A549 (cell line): ENCODE results near the gene PXK. TPM values are rescaled to one million over a fixed set of nuclear protein-coding genes. Genes with fewer than 3 reads are reported as not detected.
A peak's percentile ranks its signal among the peaks of the same experiment; 100 is the strongest.

Experiments
- ATAC-seq, 2 experiments: fragments of 200-7000 bp in 1 of 2; fragments of >200 bp in 1 of 2; cut with Nextera tagmentation in 1 of 2; cut with Tn5 transposase in 1 of 2; 3 replicates each; pipeline versions ENCODE4 v1.8.0 to v1.9.1; 2018 to 2020; ENCODE audit warnings: mild to moderate bottlenecking in 1 of 2, moderate library complexity in 1 of 2
- CTCF ChIA-PET: fragments of 300-600 bp; sonication (Branson Sonifier 250); formaldehyde crosslinking; extraction: SDS; loops from one replicate; lab custom pipeline; 2021; ENCODE audit warnings: antibody characterized with exemption, inconsistent platforms; lab: Yijun Ruan, JAX
- POLR2A ChIA-PET: fragments of 350-600 bp; formaldehyde crosslinking; extraction: SDS; loops from one replicate; lab custom pipeline; 2021; ENCODE audit warnings: antibody characterized with exemption, inconsistent platforms; lab: Yijun Ruan, JAX
- DNase-seq, 2 experiments: peaks; one replicate each; pipeline versions ENCODE4 v3.0.0 to v3.0.0-alpha.2; 2011 to 2016; ENCODE audit warnings: low read depth in 1 of 2, low spot score in 1 of 2
- FAIRE-seq: peaks from 2 replicates; lab custom pipeline; 2011; peaks lifted over from hg19 to GRCh38; lab: Jason Lieb, UNC
- H3K27ac ChIP-seq, 2 experiments: fragments of >200 bp; sonication (Bioruptor Twin); formaldehyde crosslinking; 3 replicates each; pipeline ENCODE4 v1.5.1; 2016 to 2017
- H3K4me1 ChIP-seq: fragments of >200 bp; sonication (Bioruptor Twin); formaldehyde crosslinking; 3 replicates; pipeline ENCODE4 v1.6.1; 2016
- H3K4me2 ChIP-seq: fragments of >200 bp; sonication (Bioruptor Twin); formaldehyde crosslinking; 3 replicates; pipeline ENCODE4 v1.6.1; 2016
- H3K4me3 ChIP-seq: fragments of >200 bp; sonication (Bioruptor Twin); formaldehyde crosslinking; 3 replicates; pipeline ENCODE4 v1.5.1; 2016
- H3K9me3 ChIP-seq: fragments of >200 bp; sonication (Bioruptor Twin); formaldehyde crosslinking; 3 replicates; pipeline ENCODE4 v1.6.1; 2016
- ATOH8 ChIP-seq: fragments of 250-450 bp; sonication (Bioruptor Pico); IDR thresholded peaks from 2 replicates; pipeline ENCODE4 v1.5.0; 2020; ENCODE audit warnings: low read depth, mild to moderate bottlenecking, moderate library complexity
- BHLHE40 ChIP-seq: IDR thresholded peaks from 2 replicates; pipeline ENCODE4 v1.6.1; 2012; ENCODE audit warnings: low read depth, low read length, inconsistent platforms
- CBX2 ChIP-seq: fragments of 200-600 bp; sonication (generic); IDR thresholded peaks from 2 replicates; pipeline ENCODE4 v1.6.1; 2016; ENCODE audit warnings: low read depth, mild to moderate bottlenecking, borderline replicate concordance
- CEBPB ChIP-seq, 2 experiments: fragments of >200 bp in 1 of 2; sonication (Bioruptor Twin) in 1 of 2; formaldehyde crosslinking in 1 of 2; IDR thresholded peaks; 2 replicates each; pipeline ENCODE4 v1.6.1; 2012 to 2016
- CHD2 ChIP-seq: fragments of 150-350 bp; IDR thresholded peaks from 2 replicates; pipeline ENCODE4 v1.6.1; 2014; ENCODE audit warnings: low read length; ENCODE audit not compliant: partially characterized antibody
- ELK1 ChIP-seq: fragments of 150-350 bp; IDR thresholded peaks from 2 replicates; pipeline ENCODE4 v1.6.1; 2014; ENCODE audit warnings: low read depth, mild to moderate bottlenecking, low read length
- ESRRA ChIP-seq: fragments of 150-350 bp; IDR thresholded peaks from 2 replicates; pipeline ENCODE4 v1.6.1; 2014; ENCODE audit warnings: mild to moderate bottlenecking, low read length, borderline replicate concordance
- FOSB ChIP-seq: fragments of 250-450 bp; sonication (Bioruptor Pico); IDR thresholded peaks from 2 replicates; pipeline ENCODE4 v1.5.0; 2020; ENCODE audit warnings: mild to moderate bottlenecking, moderate library complexity
- FOXS1 ChIP-seq: fragments of 250-450 bp; sonication (Bioruptor Pico); IDR thresholded peaks from 2 replicates; pipeline ENCODE4 v1.5.0; 2020; ENCODE audit warnings: mild to moderate bottlenecking, moderate library complexity
- HDAC2 ChIP-seq: fragments of 200-600 bp; sonication (generic); IDR thresholded peaks from 2 replicates; pipeline ENCODE4 v1.6.1; 2016
- HES2 ChIP-seq: fragments of >200 bp; sonication (Bioruptor Twin); formaldehyde crosslinking; IDR thresholded peaks from 2 replicates; pipeline ENCODE4 v1.6.1; 2016
- HEYL ChIP-seq: fragments of 250-450 bp; sonication (Bioruptor Pico); IDR thresholded peaks from 2 replicates; pipeline ENCODE4 v1.8.0; 2021; ENCODE audit warnings: mild to moderate bottlenecking, moderate library complexity
- HMGXB4 ChIP-seq: fragments of 250-450 bp; sonication (Bioruptor Pico); IDR thresholded peaks from 2 replicates; pipeline ENCODE4 v1.5.0; 2021; ENCODE audit warnings: mild to moderate bottlenecking, moderate library complexity, borderline replicate concordance
- KDM1A ChIP-seq: fragments of 200-600 bp; sonication (generic); IDR thresholded peaks from 2 replicates; pipeline ENCODE4 v1.6.1; 2016; ENCODE audit warnings: low read depth, mild to moderate bottlenecking
- KDM5A ChIP-seq: fragments of 200-600 bp; sonication (generic); IDR thresholded peaks from 2 replicates; pipeline ENCODE4 v1.6.1; 2016; ENCODE audit warnings: antibody characterized with exemption, mild to moderate bottlenecking
- MAFK ChIP-seq: fragments of 450-650 bp; IDR thresholded peaks from 2 replicates; pipeline ENCODE4 v1.6.1; 2014; ENCODE audit not compliant: partially characterized antibody
- MAX ChIP-seq: IDR thresholded peaks from 2 replicates; pipeline ENCODE4 v1.6.1; 2012
- MAZ ChIP-seq: fragments of 150-350 bp; IDR thresholded peaks from 2 replicates; pipeline ENCODE4 v1.6.1; 2014; ENCODE audit warnings: antibody characterized with exemption, low read depth, low read length, borderline replicate concordance
- MYC ChIP-seq: IDR thresholded peaks from 2 replicates; pipeline ENCODE4 v1.6.1; 2012; ENCODE audit warnings: mild to moderate bottlenecking, inconsistent platforms, low read length, improper control_type of control experiment, borderline replicate concordance
- NFE2L2 ChIP-seq: fragments of 150-350 bp; conservative IDR thresholded peaks from 2 replicates; pipeline ENCODE4 v1.6.1; 2014; ENCODE audit warnings: low read length
- NR3C1 ChIP-seq: fragments of >200 bp; sonication (Bioruptor Twin); formaldehyde crosslinking; IDR thresholded peaks from 3 replicates; pipeline ENCODE4 v1.6.1; 2017
- PHF8 ChIP-seq: fragments of 200-600 bp; sonication (generic); IDR thresholded peaks from 2 replicates; pipeline ENCODE4 v1.6.1; 2016; ENCODE audit warnings: low read depth, mild to moderate bottlenecking, antibody characterized with exemption, moderate library complexity, borderline replicate concordance
- POLR2A ChIP-seq: IDR thresholded peaks from 2 replicates; pipeline ENCODE4 v1.6.1; 2012; ENCODE audit warnings: mild to moderate bottlenecking, low read length
- POLR2AphosphoS2 ChIP-seq: conservative IDR thresholded peaks from 2 replicates; pipeline ENCODE4 v1.6.1; 2012; ENCODE audit warnings: low read length, improper control_type of control experiment, inconsistent platforms
- RAD21 ChIP-seq, 2 experiments: fragments of >200 bp in 1 of 2; sonication (Bioruptor Twin) in 1 of 2; formaldehyde crosslinking in 1 of 2; IDR thresholded peaks in 1 of 2; conservative IDR thresholded peaks in 1 of 2; 2 replicates in 1 of 2; 3 replicates in 1 of 2; pipeline ENCODE4 v1.6.1; 2012 to 2018; ENCODE audit warnings: inconsistent platforms in 1 of 2
- RNF2 ChIP-seq: fragments of 200-600 bp; sonication (generic); IDR thresholded peaks from 2 replicates; pipeline ENCODE4 v1.6.1; 2016; ENCODE audit warnings: low read depth, mild to moderate bottlenecking, antibody characterized with exemption, moderate library complexity, borderline replicate concordance
- SREBF2 ChIP-seq: fragments of 450-650 bp; IDR thresholded peaks from 2 replicates; pipeline ENCODE4 v1.6.1; 2014; ENCODE audit warnings: mild to moderate bottlenecking, moderate library complexity
- TFCP2L1 ChIP-seq: fragments of 250-450 bp; sonication (Bioruptor Pico); IDR thresholded peaks from 2 replicates; pipeline ENCODE4 v1.5.0; 2021; ENCODE audit warnings: mild to moderate bottlenecking
- ZFP36 ChIP-seq: fragments of 450-650 bp; IDR thresholded peaks from 2 replicates; pipeline ENCODE4 v1.6.1; 2014; ENCODE audit warnings: borderline replicate concordance; ENCODE audit not compliant: partially characterized antibody
- WGBS: methylation state at CpG from one replicate; pipeline ENCODE4 v1.1.6; 2017; ENCODE audit errors: missing lambda C conversion rate; 5-methylcytosine and 5-hydroxymethylcytosine counted together
- polyA plus RNA-seq, 4 experiments: library from polyadenylated mRNA; depleted of rRNA in 3 of 4; stranded (reverse); fragments of >200 nt; fragmentation: RNase III in 1 of 4; extraction: RNeasy Plus Mini Kit Qiagen cat#74134 plus additional on column Dnase treatment in 1 of 4; gene quantifications; 2 replicates in 3 of 4; 3 replicates in 1 of 4; pipeline ENCODE4 v1.2.3, GENCODE V29; 2011 to 2017
- TF ChIP-seq, protein P1 (sequence below): fragments of 200-600 bp; sonication (generic); IDR thresholded peaks from 2 replicates; pipeline ENCODE4 v1.6.1; 2016; ENCODE audit warnings: antibody characterized with exemption, mild to moderate bottlenecking, moderate library complexity
- TF ChIP-seq, protein P2 (sequence below): IDR thresholded peaks from 2 replicates; pipeline ENCODE4 v1.6.1; 2012

Gene PXK
- polyA plus RNA-seq, 2 of the 4 experiments (the other 2 are of a cell fraction): 4.4 to 10.5 TPM

- ATAC-seq (peak; percentile 94 to 95), DNase-seq (peak; percentile 91 to 96), FAIRE-seq (peak; percentile 88)
- WGBS: 13% methylated on average over 10 of the region's 10 CpGs
- Histone ChIP-seq H3K9me3 (no peaks in the 10 kb centered on the region), H3K4me1 (peaks cover 56% of the 10 kb centered on the region), H3K4me3 (no peak overlapping the region), H3K27ac (peak overlapping the region; percentile 84 to 94), H3K4me2 (peak overlapping the region; percentile 72)
- CTCF ChIA-PET: interaction anchor here (1.2 to 3.9 kb wide), 7 partner anchors 7 to 98 kb away, joined by 3 to 23 read pairs (median 5); partner anchors contain the start of gene KCTD6
- POLR2A ChIA-PET: interaction anchor here (0.7 to 1.0 kb wide), 2 partner anchors 16 to 55 kb away, joined by 4 read pairs; no protein-coding TSS in a partner anchor
- no peak for TF ChIP-seq HMGXB4 (CRISPR knock-in tag)
- TF ChIP-seq RNF2: no peak
- peak; percentile 12 for TF ChIP-seq MAFK
- TF ChIP-seq POLR2A: no peak
- no peak for TF ChIP-seq ELK1
- TF ChIP-seq ATOH8 (CRISPR knock-in tag): no peak; the same call in 1 of the 2 replicates
- no peak for TF ChIP-seq HDAC2
- TF ChIP-seq CBX2: no peak
- no peak for TF ChIP-seq KDM1A
- TF ChIP-seq HEYL: no peak
- no peak for TF ChIP-seq FOXS1 (CRISPR knock-in tag)
- TF ChIP-seq SREBF2: no peak
- no peak for TF ChIP-seq BHLHE40
- peak; percentile 11 to 42; a peak in 2 of 5 replicates for TF ChIP-seq RAD21 (conservative IDR thresholded peaks at IDR 0.05 in 1 of 2, IDR thresholded peaks at IDR 0.05 in 1 of 2)
- peak; percentile 97 to 99 for TF ChIP-seq CEBPB (IDR thresholded peaks at IDR 0.05)
- TF ChIP-seq TFCP2L1 (CRISPR knock-in tag): no peak
- TF ChIP-seq NFE2L2: no peak
- TF ChIP-seq NR3C1: no peak
- TF ChIP-seq, protein P1, sequence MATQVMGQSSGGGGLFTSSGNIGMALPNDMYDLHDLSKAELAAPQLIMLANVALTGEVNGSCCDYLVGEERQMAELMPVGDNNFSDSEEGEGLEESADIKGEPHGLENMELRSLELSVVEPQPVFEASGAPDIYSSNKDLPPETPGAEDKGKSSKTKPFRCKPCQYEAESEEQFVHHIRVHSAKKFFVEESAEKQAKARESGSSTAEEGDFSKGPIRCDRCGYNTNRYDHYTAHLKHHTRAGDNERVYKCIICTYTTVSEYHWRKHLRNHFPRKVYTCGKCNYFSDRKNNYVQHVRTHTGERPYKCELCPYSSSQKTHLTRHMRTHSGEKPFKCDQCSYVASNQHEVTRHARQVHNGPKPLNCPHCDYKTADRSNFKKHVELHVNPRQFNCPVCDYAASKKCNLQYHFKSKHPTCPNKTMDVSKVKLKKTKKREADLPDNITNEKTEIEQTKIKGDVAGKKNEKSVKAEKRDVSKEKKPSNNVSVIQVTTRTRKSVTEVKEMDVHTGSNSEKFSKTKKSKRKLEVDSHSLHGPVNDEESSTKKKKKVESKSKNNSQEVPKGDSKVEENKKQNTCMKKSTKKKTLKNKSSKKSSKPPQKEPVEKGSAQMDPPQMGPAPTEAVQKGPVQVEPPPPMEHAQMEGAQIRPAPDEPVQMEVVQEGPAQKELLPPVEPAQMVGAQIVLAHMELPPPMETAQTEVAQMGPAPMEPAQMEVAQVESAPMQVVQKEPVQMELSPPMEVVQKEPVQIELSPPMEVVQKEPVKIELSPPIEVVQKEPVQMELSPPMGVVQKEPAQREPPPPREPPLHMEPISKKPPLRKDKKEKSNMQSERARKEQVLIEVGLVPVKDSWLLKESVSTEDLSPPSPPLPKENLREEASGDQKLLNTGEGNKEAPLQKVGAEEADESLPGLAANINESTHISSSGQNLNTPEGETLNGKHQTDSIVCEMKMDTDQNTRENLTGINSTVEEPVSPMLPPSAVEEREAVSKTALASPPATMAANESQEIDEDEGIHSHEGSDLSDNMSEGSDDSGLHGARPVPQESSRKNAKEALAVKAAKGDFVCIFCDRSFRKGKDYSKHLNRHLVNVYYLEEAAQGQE: no peak
- TF ChIP-seq MYC: no peak
- no peak for TF ChIP-seq KDM5A
- no peak for TF ChIP-seq PHF8
- no peak for TF ChIP-seq MAZ
- TF ChIP-seq HES2: peak; percentile 85
- no peak for TF ChIP-seq CHD2
- TF ChIP-seq POLR2AphosphoS2: no peak
- TF ChIP-seq ZFP36: peak; percentile 45
- TF ChIP-seq MAX: peak; percentile 88
- TF ChIP-seq, protein P2, sequence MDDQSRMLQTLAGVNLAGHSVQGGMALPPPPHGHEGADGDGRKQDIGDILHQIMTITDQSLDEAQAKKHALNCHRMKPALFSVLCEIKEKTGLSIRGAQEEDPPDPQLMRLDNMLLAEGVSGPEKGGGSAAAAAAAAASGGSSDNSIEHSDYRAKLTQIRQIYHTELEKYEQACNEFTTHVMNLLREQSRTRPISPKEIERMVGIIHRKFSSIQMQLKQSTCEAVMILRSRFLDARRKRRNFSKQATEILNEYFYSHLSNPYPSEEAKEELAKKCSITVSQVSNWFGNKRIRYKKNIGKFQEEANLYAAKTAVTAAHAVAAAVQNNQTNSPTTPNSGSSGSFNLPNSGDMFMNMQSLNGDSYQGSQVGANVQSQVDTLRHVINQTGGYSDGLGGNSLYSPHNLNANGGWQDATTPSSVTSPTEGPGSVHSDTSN: 0 out of 2 replicates have a peak, but pooled peaks have one; percentile 34
- no peak for TF ChIP-seq ESRRA
- TF ChIP-seq FOSB (CRISPR knock-in tag): no peak
Observed at GRCh38 chr3:58471025-58471887, 138.6 kb downstream of the PXK start.
